Measurements from ENCODE around the gene NAALADL2.

DNA sequence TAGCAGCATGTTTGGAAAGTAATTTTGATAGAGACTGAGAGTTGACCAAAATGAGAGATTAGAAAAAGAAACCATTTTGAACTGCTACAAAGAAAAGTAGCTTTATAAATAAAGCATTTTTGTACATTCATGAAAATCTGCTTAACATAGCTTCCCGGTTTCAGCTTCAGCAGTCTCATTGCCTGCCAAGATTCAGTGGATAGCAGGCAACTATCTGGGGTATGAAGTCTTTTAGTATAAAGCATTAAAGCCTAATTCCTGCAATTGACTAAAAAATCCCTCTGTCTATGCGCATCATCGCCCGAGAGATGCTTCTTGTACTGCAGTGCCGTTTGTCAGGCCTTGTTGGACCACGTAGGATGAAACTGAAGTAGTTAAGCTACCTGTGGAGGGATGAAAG, 588.4 kb downstream of the NAALADL2 start:
- TF ChIP-seq POLR2A (IDR thresholded peaks at IDR 0.05; ENCODE audit: low read length): no peak
- TF ChIP-seq GATA1 (IDR thresholded peaks at IDR 0.05; ENCODE audit: low read depth, low read length): no peak

All from erythroblast (primary cell).